Endodermal cell (in vitro differentiated cells): ENCODE results near the gene AGBL1. TPM values are rescaled to one million over a fixed set of nuclear protein-coding genes. Genes with fewer than 3 reads are reported as not detected.
A peak's percentile ranks its signal among the peaks of the same experiment; 100 is the strongest.

Experiments
- DNase-seq: peaks from one replicate; pipeline ENCODE4 v3.0.0-alpha.2; 2017
- H3K27ac ChIP-seq: 2 replicates; pipeline ENCODE4 v1.5.1; 2013; ENCODE audit warnings: mild to moderate bottlenecking, low read depth, low read length, moderate library complexity
- H3K27me3 ChIP-seq: 2 replicates; pipeline ENCODE4 v1.6.1; 2013; ENCODE audit warnings: mild to moderate bottlenecking, low read length, moderate library complexity; ENCODE audit not compliant: insufficient read depth, control insufficient read depth, poor library complexity, severe bottlenecking
- H3K36me3 ChIP-seq: 2 replicates; pipeline ENCODE4 v1.7.0; 2013; ENCODE audit warnings: mild to moderate bottlenecking, low read length, moderate library complexity; ENCODE audit not compliant: control insufficient read depth, insufficient read depth
- H3K4me1 ChIP-seq: one replicate; pipeline ENCODE4 v1.7.0; 2013; ENCODE audit warnings: low read length; ENCODE audit not compliant: control insufficient read depth, insufficient read depth
- H3K4me3 ChIP-seq: 2 replicates; pipeline ENCODE4 v1.5.1; 2013; ENCODE audit warnings: mild to moderate bottlenecking, low read length, moderate library complexity
- H3K9ac ChIP-seq: 2 replicates; pipeline ENCODE4 v1.6.1; 2013; ENCODE audit warnings: mild to moderate bottlenecking, low read length, moderate library complexity; ENCODE audit not compliant: poor library complexity, severe bottlenecking; ENCODE audit errors: extremely low read depth
- H3K9me3 ChIP-seq: 2 replicates; pipeline ENCODE4 v1.6.1; 2013; ENCODE audit warnings: mild to moderate bottlenecking, low read length, moderate library complexity; ENCODE audit not compliant: control insufficient read depth
- H3K27ac Mint-ChIP-seq: 2 replicates; pipeline ENCODE4 v1.8.0; 2020; ENCODE audit warnings: mixed read lengths
- H3K27me3 Mint-ChIP-seq: 2 replicates; pipeline ENCODE4 v1.8.0; 2021; ENCODE audit warnings: mild to moderate bottlenecking, mixed read lengths; ENCODE audit not compliant: insufficient read depth
- H3K36me3 Mint-ChIP-seq: 2 replicates; pipeline ENCODE4 v1.8.0; 2020; ENCODE audit warnings: low read depth, mixed read lengths
- H3K4me1 Mint-ChIP-seq: 2 replicates; pipeline ENCODE4 v1.8.0; 2020; ENCODE audit warnings: mixed read lengths
- H3K4me3 Mint-ChIP-seq: 2 replicates; pipeline ENCODE4 v1.8.0; 2020; ENCODE audit warnings: mild to moderate bottlenecking, moderate library complexity, mixed read lengths
- H3K9me3 Mint-ChIP-seq: 2 replicates; pipeline ENCODE4 v1.8.0; 2020; ENCODE audit warnings: mild to moderate bottlenecking, mixed read lengths
- WGBS, 2 experiments: methylation state at CpG; one replicate each; pipeline versions ENCODE4 v1.1.5 to v1.1.7; 2013; ENCODE audit warnings: missing lambda C conversion rate in 2 of 2, mixed read lengths in 1 of 2; ENCODE audit not compliant: insufficient coverage in 1 of 2, insufficient read length in 1 of 2; 5-methylcytosine and 5-hydroxymethylcytosine counted together
- total RNA-seq, 2 donors: library from RNA; stranded (reverse); fragmentation: NEBNext Ultra II Directional in 1 of 2; extraction: Animal tissue kit (Norgen Biotek cat#: 25700) in 1 of 2; gene quantifications; 2 replicates in 1 of 2; 3 replicates in 1 of 2; pipeline ENCODE4 v1.2.1, GENCODE V29; 2021
- TF ChIP-seq, protein P1 (sequence below): fragments of 200-600 bp; sonication (generic); conservative IDR thresholded peaks from 2 replicates; pipeline ENCODE4 v1.5.0; 2021; ENCODE audit warnings: antibody characterized with exemption, mild to moderate bottlenecking

AGBL1 gene
- total RNA-seq, 2 donors from 2014 or later: 0.07 to 0.11 TPM

DNA sequence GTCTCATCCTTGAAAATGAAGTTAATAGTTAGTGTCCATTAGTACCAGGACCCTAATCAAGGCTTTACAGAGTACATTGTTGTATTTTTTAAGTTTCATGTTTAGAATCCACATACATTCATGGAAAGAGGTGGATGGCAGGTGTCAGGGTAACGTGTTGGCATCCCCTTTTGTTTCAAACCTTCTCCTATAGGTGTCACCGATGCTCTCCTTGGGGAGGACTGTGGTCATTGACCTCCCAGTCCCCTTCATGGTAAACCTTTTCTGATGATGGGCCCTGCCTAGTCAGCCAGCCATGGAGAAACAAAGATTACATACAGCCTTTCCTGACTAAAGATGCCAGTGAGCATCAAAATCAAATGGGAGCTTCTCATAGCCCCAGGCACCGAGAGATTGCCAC is 574.8 kb downstream of the AGBL1 start:
- no peak overlapping the region for H3K4me3 Mint-ChIP-seq
- 83 to 100% methylated on average over 2 to 3 of the region's 3 CpGs for WGBS, 2 experiments
- no peak overlapping the region for H3K9ac ChIP-seq
- H3K9me3 ChIP-seq: no peaks in the 10 kb centered on the region
- H3K27me3 Mint-ChIP-seq: no peaks in the 10 kb centered on the region
- H3K27ac ChIP-seq: no peak overlapping the region
- H3K36me3 Mint-ChIP-seq: no peaks in the 10 kb centered on the region
- H3K27me3 ChIP-seq: no peaks in the 10 kb centered on the region
- H3K4me3 ChIP-seq: no peak overlapping the region
- H3K27ac Mint-ChIP-seq: no peak overlapping the region
- TF ChIP-seq, protein P1, sequence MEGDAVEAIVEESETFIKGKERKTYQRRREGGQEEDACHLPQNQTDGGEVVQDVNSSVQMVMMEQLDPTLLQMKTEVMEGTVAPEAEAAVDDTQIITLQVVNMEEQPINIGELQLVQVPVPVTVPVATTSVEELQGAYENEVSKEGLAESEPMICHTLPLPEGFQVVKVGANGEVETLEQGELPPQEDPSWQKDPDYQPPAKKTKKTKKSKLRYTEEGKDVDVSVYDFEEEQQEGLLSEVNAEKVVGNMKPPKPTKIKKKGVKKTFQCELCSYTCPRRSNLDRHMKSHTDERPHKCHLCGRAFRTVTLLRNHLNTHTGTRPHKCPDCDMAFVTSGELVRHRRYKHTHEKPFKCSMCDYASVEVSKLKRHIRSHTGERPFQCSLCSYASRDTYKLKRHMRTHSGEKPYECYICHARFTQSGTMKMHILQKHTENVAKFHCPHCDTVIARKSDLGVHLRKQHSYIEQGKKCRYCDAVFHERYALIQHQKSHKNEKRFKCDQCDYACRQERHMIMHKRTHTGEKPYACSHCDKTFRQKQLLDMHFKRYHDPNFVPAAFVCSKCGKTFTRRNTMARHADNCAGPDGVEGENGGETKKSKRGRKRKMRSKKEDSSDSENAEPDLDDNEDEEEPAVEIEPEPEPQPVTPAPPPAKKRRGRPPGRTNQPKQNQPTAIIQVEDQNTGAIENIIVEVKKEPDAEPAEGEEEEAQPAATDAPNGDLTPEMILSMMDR: peak; percentile 67
- peaks cover 3% of the 10 kb centered on the region for H3K4me1 ChIP-seq
- DNase-seq: no peak
- H3K9me3 Mint-ChIP-seq: no peaks in the 10 kb centered on the region
- H3K4me1 Mint-ChIP-seq: peaks cover 17% of the 10 kb centered on the region
- H3K36me3 ChIP-seq: no peaks in the 10 kb centered on the region

DNA sequence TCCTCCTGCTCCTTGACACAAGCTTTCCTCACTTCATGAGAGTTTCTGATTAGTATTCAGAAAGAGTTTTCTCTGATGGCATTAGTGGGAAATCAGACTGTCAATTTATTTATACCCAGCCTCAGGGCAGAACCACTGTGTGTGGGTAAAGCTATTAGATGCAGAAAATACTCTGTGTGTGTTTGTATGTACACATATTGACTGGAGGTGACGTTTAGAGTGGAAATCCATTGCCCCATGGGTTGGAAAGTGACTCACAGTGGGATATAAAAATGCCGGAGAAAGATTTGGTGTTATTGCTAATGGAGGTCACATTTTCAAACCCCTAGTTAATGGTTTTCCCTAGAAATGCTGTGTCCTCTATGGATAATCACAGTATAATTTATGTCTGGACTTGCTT is 577.6 kb downstream of the AGBL1 start:
- H3K9ac ChIP-seq: no peak overlapping the region
- no peak overlapping the region for H3K27ac ChIP-seq
- no peaks in the 10 kb centered on the region for H3K27me3 ChIP-seq
- peaks cover 17% of the 10 kb centered on the region for H3K4me1 Mint-ChIP-seq
- TF ChIP-seq, protein P1: no peak
- H3K36me3 ChIP-seq: no peaks in the 10 kb centered on the region
- H3K27me3 Mint-ChIP-seq: no peaks in the 10 kb centered on the region
- WGBS, 2 experiments: 90 to 93% methylated on average over 1 to 2 of the region's 2 CpGs
- no peaks in the 10 kb centered on the region for H3K36me3 Mint-ChIP-seq
- no peaks in the 10 kb centered on the region for H3K9me3 Mint-ChIP-seq
- no peaks in the 10 kb centered on the region for H3K9me3 ChIP-seq
- peaks cover 3% of the 10 kb centered on the region for H3K4me1 ChIP-seq
- no peak overlapping the region for H3K27ac Mint-ChIP-seq
- H3K4me3 Mint-ChIP-seq: no peak overlapping the region
- no peak for DNase-seq
- H3K4me3 ChIP-seq: no peak overlapping the region

DNA sequence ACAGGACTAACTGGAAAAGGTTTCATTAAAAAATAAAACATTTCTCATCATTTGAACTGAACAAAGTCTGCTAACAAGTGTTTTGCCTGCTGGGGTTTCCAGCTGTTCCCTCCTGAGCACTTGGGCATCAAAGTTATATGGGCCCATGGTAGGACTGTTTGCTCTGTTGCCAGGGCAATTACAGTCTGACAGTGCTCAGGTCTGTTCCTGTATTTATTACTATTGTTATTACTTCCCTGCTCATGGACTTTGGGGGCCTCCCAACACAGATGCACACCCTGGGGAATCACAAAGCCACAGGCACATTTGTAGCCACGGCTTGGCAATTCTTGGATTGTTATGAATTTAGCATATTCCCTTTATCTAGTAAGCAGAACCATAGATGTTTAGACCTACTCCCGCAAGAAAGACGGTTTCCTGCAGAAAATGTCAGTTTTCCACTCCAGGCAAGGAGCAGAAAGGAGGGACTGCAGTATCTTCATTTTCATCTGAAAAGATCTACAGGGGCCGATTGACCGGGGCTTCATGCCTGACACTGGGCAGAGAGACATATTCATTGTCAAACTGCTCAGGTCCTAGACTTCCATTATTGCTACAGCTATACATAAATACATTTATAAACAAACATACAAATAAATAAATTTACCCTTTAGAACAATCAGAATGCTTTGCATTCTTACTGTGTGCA is 580.2 kb downstream of the AGBL1 start:
- no peak for DNase-seq
- WGBS, 2 experiments: 40 to 75% methylated on average over 4 to 5 of the region's 5 CpGs
- Mint-ChIP-seq H3K4me3 (no peak overlapping the region), H3K27me3 (no peaks in the 10 kb centered on the region), H3K36me3 (no peaks in the 10 kb centered on the region), H3K9me3 (no peaks in the 10 kb centered on the region), H3K27ac (no peak overlapping the region), H3K4me1 (peaks cover 17% of the 10 kb centered on the region)
- TF ChIP-seq, protein P1: no peak
- no peak overlapping the region for H3K9ac ChIP-seq
- H3K9me3 ChIP-seq: no peaks in the 10 kb centered on the region
- no peak overlapping the region for H3K4me3 ChIP-seq
- no peaks in the 10 kb centered on the region for H3K27me3 ChIP-seq
- no peaks in the 10 kb centered on the region for H3K36me3 ChIP-seq
- peak overlapping the region; percentile 38 for H3K27ac ChIP-seq
- H3K4me1 ChIP-seq: peaks cover 3% of the 10 kb centered on the region
